ENCODE data around the gene VRK1. TPM values are rescaled to one million over a fixed set of nuclear protein-coding genes. Genes with fewer than 3 reads are reported as not detected.

VRK1 gene
- total RNA-seq, 4 donors from 2014 or later: 13.7 to 17.9 (median 13.8) TPM; not detected in 1

DNA sequence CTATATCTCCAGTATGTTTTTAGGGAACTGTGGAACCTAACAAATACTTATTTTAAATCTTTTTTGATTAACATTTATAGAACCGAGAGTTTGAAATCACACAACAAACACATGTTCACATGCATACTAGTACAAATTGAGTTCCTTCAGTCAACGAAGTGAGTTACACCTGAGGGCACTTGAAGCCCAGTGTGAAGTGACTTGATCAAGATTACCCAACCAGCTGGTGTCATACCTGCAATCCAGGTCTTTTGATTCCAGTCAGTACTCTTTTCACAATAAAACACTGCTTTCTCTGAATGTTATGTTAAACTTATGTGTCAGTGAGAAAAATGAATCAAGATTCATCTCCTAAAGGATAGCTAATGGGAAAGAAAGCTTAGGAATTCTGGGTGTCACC is 35.2 kb downstream of the VRK1 start:
- no peak for TF ChIP-seq POLR2A (IDR thresholded peaks at IDR 0.05)
- Histone ChIP-seq H3K27me3 (no peaks in the 10 kb centered on the region), H3K9me3 (peaks cover 0 to 6% of the 10 kb centered on the region in 2 donors), H3K27ac (no peak overlapping the region), H3K4me1 (no peaks in the 10 kb centered on the region), H3K4me3 (no peak overlapping the region), H3K36me3 (peaks cover 0 to 4% (median 0%) of the 10 kb centered on the region in 4 donors)
- intact Hi-C loops (cut with DNase I; ENCODE audit: low total_unique reads) (no loop called here), in situ Hi-C loops (cut with MboI; ENCODE audit: low pct_ligation_motif_present in 1 of 4, low pct_unique_long_range_greater_than_20kb in 1 of 4, low sequenced_read_pairs in 3 of 4) (no loop called here)
- WGBS, 2 donors (ENCODE audit: low coverage in 1 of 2): 86 to 89% methylated on average over 2 of the region's 2 CpGs
- DNase-seq: no peak

GRCh38 chr14:96838449-96838848 is 41.3 kb downstream of the VRK1 start:
- H3K36me3 ChIP-seq: peaks cover 0 to 16% (median 0%) of the 10 kb centered on the region in 4 donors
- H3K27me3 ChIP-seq: no peaks in the 10 kb centered on the region
- in situ Hi-C loops (cut with MboI; ENCODE audit: low pct_ligation_motif_present in 1 of 4, low pct_unique_long_range_greater_than_20kb in 1 of 4, low sequenced_read_pairs in 3 of 4): no loop called here
- DNase-seq: no peak
- no peak overlapping the region for H3K27ac ChIP-seq
- H3K9me3 ChIP-seq: no peaks in the 10 kb centered on the region
- H3K4me3 ChIP-seq: no peak overlapping the region
- TF ChIP-seq EP300 (IDR thresholded peaks at IDR 0.05; ENCODE audit: low read depth): no peak
- H3K4me1 ChIP-seq: no peaks in the 10 kb centered on the region
- intact Hi-C loops (cut with DNase I; ENCODE audit: low total_unique reads): no loop called here
- 98 to 99% methylated on average over 4 of the region's 4 CpGs for WGBS, 2 donors (ENCODE audit: low coverage in 1 of 2)

GRCh38 chr14:96839251-96839650 is 42.1 kb downstream of the VRK1 start:
- in situ Hi-C loops (cut with MboI; ENCODE audit: low pct_ligation_motif_present in 1 of 4, low pct_unique_long_range_greater_than_20kb in 1 of 4, low sequenced_read_pairs in 3 of 4) (no loop called here), intact Hi-C loops (cut with DNase I; ENCODE audit: low total_unique reads) (no loop called here)
- no peak for DNase-seq
- H3K4me1 ChIP-seq: no peaks in the 10 kb centered on the region
- 94% methylated on average over 2 of the region's 2 CpGs for WGBS, 2 donors (ENCODE audit: low coverage in 1 of 2)
- TF ChIP-seq POLR2AphosphoS5 (IDR thresholded peaks at IDR 0.05) (no peak), CTCF (IDR thresholded peaks at IDR 0.05) (no peak), POLR2A (IDR thresholded peaks at IDR 0.05) (no peak), EP300 (IDR thresholded peaks at IDR 0.05; ENCODE audit: low read depth) (no peak)
- no peaks in the 10 kb centered on the region for H3K27me3 ChIP-seq
- peaks cover 0 to 12% (median 0%) of the 10 kb centered on the region in 4 donors for H3K36me3 ChIP-seq
- no peaks in the 10 kb centered on the region for H3K9me3 ChIP-seq
- H3K27ac ChIP-seq: no peak overlapping the region
- no peak overlapping the region for H3K4me3 ChIP-seq

DNA sequence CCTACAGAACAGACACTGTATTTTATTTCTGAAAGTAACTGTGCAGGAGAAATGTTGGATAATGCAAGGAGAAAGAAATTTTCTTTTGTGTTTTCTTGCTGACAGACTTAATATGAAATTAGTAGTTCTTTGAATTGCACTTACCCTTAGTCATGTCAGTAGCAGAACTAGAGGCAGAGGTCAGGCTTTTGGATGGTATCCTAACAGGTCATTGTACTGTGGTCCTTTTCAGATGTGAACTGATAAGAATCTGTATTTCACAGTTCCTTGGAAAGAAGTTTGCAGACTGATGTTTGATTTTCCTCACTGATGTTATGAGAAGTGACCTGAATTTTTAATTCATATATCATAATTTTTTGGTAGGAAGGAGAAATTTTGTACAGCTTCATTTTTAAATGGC is 46.0 kb downstream of the VRK1 start:
- intact Hi-C loops (cut with DNase I; ENCODE audit: low total_unique reads) (no loop called here), in situ Hi-C loops (cut with MboI; ENCODE audit: low pct_ligation_motif_present in 1 of 4, low pct_unique_long_range_greater_than_20kb in 1 of 4, low sequenced_read_pairs in 3 of 4) (no loop called here)
- Histone ChIP-seq H3K4me1 (no peaks in the 10 kb centered on the region), H3K36me3 (peaks cover 0 to 5% (median 2%) of the 10 kb centered on the region in 4 donors), H3K4me3 (no peak overlapping the region), H3K27ac (no peak overlapping the region), H3K27me3 (no peaks in the 10 kb centered on the region), H3K9me3 (no peaks in the 10 kb centered on the region)
- no peak for DNase-seq
- no peak for TF ChIP-seq POLR2A (IDR thresholded peaks at IDR 0.05)
- TF ChIP-seq CTCF (IDR thresholded peaks at IDR 0.05): no peak
- no peak for TF ChIP-seq POLR2AphosphoS5 (IDR thresholded peaks at IDR 0.05)
- TF ChIP-seq EP300 (IDR thresholded peaks at IDR 0.05; ENCODE audit: low read depth): no peak

GRCh38 chr14:96844857-96845570 is 47.8 kb downstream of the VRK1 start:
- no peaks in the 10 kb centered on the region for H3K4me1 ChIP-seq
- intact Hi-C loops (cut with DNase I; ENCODE audit: low total_unique reads) (no loop called here), in situ Hi-C loops (cut with MboI; ENCODE audit: low pct_ligation_motif_present in 1 of 4, low pct_unique_long_range_greater_than_20kb in 1 of 4, low sequenced_read_pairs in 3 of 4) (no loop called here)
- DNase-seq: no peak
- no peak overlapping the region for H3K4me3 ChIP-seq
- H3K27ac ChIP-seq: no peak overlapping the region
- no peaks in the 10 kb centered on the region for H3K27me3 ChIP-seq
- H3K36me3 ChIP-seq: peaks cover 0 to 5% (median 0%) of the 10 kb centered on the region in 4 donors
- 81 to 88% methylated on average over 1 of the region's 1 CpG for WGBS, 2 donors (ENCODE audit: low coverage in 1 of 2)
- no peaks in the 10 kb centered on the region for H3K9me3 ChIP-seq
- TF ChIP-seq CTCF (IDR thresholded peaks at IDR 0.05) (no peak), EP300 (IDR thresholded peaks at IDR 0.05; ENCODE audit: low read depth) (no peak), POLR2A (IDR thresholded peaks at IDR 0.05) (no peak), POLR2AphosphoS5 (IDR thresholded peaks at IDR 0.05) (no peak)

Measured in transverse colon (tissue), 4 donors.